A549 (cell line): ENCODE data around the gene ABCB6.

Experiments used
- BHLHE40 ChIP-seq: IDR thresholded peaks from 2 replicates; pipeline ENCODE4 v1.6.1; 2012; ENCODE audit warnings: low read depth, low read length, inconsistent platforms
- CTCF ChIP-seq: fragments of >200 bp; sonication (Bioruptor Twin); formaldehyde crosslinking; IDR thresholded peaks from 3 replicates; pipeline ENCODE4 v1.5.1; 2016
- EP300 ChIP-seq, 2 experiments: fragments of >200 bp; sonication (Bioruptor Twin); formaldehyde crosslinking; IDR thresholded peaks; 2 replicates in 1 of 2; 3 replicates in 1 of 2; pipeline ENCODE4 v1.6.1; 2016 to 2017
- JUN ChIP-seq, 2 experiments: fragments of >200 bp; sonication (Bioruptor Twin); formaldehyde crosslinking; IDR thresholded peaks; 2 replicates in 1 of 2; 3 replicates in 1 of 2; pipeline ENCODE4 v1.6.1; 2016 to 2017
- MAX ChIP-seq: IDR thresholded peaks from 2 replicates; pipeline ENCODE4 v1.6.1; 2012
- NR3C1 ChIP-seq: fragments of >200 bp; sonication (Bioruptor Twin); formaldehyde crosslinking; IDR thresholded peaks from 3 replicates; pipeline ENCODE4 v1.6.1; 2017
- POLR2A ChIP-seq: IDR thresholded peaks from 2 replicates; pipeline ENCODE4 v1.6.1; 2012; ENCODE audit warnings: mild to moderate bottlenecking, low read length
- REST ChIP-seq: fragments of 200-600 bp; sonication (generic); IDR thresholded peaks from 2 replicates; pipeline ENCODE4 v1.6.1; 2016; ENCODE audit warnings: antibody characterized with exemption, mild to moderate bottlenecking, moderate library complexity
- USF2 ChIP-seq: fragments of 450-650 bp; IDR thresholded peaks from 2 replicates; pipeline ENCODE4 v1.6.1; 2014; ENCODE audit warnings: antibody characterized with exemption
- ZC3H11A ChIP-seq: fragments of 450-650 bp; IDR thresholded peaks from 2 replicates; pipeline ENCODE4 v1.6.1; 2014; ENCODE audit warnings: antibody characterized with exemption, mild to moderate bottlenecking

GRCh38 chr2:219181531-219181930, 37.2 kb downstream of the ABCB6 start:
- TF ChIP-seq CTCF (no peak), REST (no peak), NR3C1 (no peak), JUN (IDR thresholded peaks at IDR 0.05) (no peak), BHLHE40 (no peak), POLR2A (no peak), ZC3H11A (no peak), MAX (no peak), USF2 (no peak), EP300 (IDR thresholded peaks at IDR 0.05) (no peak)
